DMS79 (cell line): ENCODE results near the gene CD28.
"Not testable (repeated sequence)": the region's sequence is repeated elsewhere in the genome, so short reads cannot be mapped to it uniquely, and the experiment has no call there.

Experiments
- DNase-seq: peaks from one replicate; lab custom pipeline; 2025; lab: John Stamatoyannopoulos, UW

The CD28 gene

GRCh38 chr2:203748331-203749126 lies 42.1 kb downstream of the CD28 start:
- DNase-seq, result no peak

DNA sequence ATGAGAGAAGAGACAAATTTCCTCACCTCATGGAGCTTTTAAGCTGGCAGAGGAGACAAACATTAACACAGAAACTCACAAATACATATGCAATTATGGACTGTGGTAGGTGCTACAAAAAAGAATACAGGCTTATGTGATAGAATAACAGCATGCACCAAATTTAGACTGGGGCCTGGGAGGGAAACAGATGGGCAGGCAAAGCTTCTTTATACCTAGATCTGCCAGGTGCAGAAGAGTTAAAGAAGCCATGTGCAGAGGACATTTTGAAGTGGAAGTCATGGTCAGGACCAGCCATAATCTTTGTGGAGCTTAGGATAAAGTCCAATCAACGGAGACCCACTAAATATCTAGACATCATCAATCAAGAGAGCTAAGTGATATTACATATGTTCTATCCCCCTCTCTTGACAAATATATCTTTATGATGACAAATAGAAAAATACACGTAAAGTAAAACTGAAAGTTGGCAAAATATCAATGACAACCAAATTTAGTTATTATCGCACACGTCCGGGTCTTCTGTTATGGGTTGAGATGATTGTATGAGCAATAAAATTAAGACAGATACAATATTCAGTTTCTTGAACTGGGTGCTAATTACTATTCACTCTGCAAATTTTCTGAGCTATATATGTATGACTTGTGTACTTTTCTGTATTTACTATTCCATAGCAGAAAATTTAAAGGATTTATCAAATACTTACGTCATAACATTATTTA lies 44.1 kb downstream of the CD28 start:
- no peak for DNase-seq

- no peak for DNase-seq
These were observed 45.3 kb downstream of the CD28 start for GRCh38 chr2:203751685-203752271.

GRCh38 chr2:203756161-203756560 lies 49.7 kb downstream of the CD28 start:
- no peak for DNase-seq

GRCh38 chr2:203758841-203759689 lies 52.6 kb downstream of the CD28 start:
- no peak for DNase-seq

GRCh38 chr2:203759690-203760365 lies 53.4 kb downstream of the CD28 start:
- DNase-seq, result no peak

DNA sequence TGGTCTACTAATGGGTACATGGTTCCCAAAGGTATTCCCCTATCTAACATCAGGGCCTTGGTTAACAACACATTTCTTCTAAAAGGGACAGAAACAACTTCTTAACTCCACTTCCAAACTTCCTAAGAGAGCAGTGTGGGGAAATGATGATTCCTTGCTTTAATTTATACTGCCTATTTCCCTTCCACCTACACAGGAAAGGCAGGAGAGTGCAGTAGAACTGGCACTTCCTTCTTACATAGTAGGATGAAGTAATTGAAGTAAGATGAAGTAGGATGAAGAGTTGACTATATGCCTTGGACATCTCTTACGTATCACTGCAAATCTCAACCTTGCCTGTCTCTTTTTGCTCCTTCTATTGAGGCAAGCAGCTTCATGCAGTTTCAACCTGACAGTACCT lies 54.7 kb downstream of the CD28 start:
- DNase-seq, result no peak

- DNase-seq, result no peak
These were observed 57.0 kb downstream of the CD28 start for GRCh38 chr2:203763241-203763937.

GRCh38 chr2:203763938-203764664 lies 57.7 kb downstream of the CD28 start:
- DNase-seq, result no peak

GRCh38 chr2:203772456-203773165 lies 66.2 kb downstream of the CD28 start:
- no peak for DNase-seq

- DNase-seq, result no peak
These were observed 68.3 kb downstream of the CD28 start for GRCh38 chr2:203774760-203775159.

GRCh38 chr2:203775684-203776083 lies 69.2 kb downstream of the CD28 start:
- no peak for DNase-seq

DNA sequence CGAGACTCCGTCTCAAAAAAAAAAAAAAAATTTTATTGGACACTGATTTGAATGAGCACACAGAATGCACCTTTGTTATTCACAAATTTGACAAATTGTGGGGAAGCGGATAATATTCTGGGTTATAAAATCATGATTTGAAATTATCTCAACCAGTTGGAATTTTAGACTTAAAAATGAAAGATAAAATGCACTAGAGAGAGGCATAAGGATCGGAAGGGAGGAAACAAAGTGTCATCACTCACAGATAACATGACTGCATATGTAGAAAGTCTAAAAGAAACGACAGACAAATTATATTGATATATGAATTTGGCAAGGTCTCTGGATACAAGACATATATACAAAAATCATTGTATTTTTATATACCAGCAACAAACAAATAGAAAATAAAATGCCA lies 70.6 kb downstream of the CD28 start:
- DNase-seq, result no peak

- not testable (repeated sequence) for DNase-seq
These were observed 73.1 kb downstream of the CD28 start for GRCh38 chr2:203779477-203780073.

GRCh38 chr2:203780231-203780630 lies 73.8 kb downstream of the CD28 start:
- no peak for DNase-seq

- no peak for DNase-seq
These were observed 74.7 kb downstream of the CD28 start for GRCh38 chr2:203781151-203781550.

- DNase-seq, result no peak
These were observed 76.0 kb downstream of the CD28 start for GRCh38 chr2:203782262-203782976.

GRCh38 chr2:203783496-203784203 lies 77.2 kb downstream of the CD28 start:
- no peak for DNase-seq
